HL-60 (cell line): ENCODE measurements around the gene EPB41L3.

Source experiments
- DNase-seq, 2 experiments: peaks; one replicate each; pipeline ENCODE4 v3.0.0-alpha.2; 2010 to 2020; ENCODE audit warnings: low read depth in 1 of 2, low spot score in 1 of 2
- H3K27ac ChIP-seq: fragments of 250-450 bp; sonication (Bioruptor Pico); replicated peaks from 2 replicates; pipeline ENCODE4 v1.5.1; 2020; ENCODE audit warnings: mild to moderate bottlenecking, moderate library complexity
- H3K27me3 ChIP-seq: fragments of 250-450 bp; sonication (Bioruptor Pico); 2 replicates; pipeline ENCODE4 v1.5.1; 2021; ENCODE audit warnings: mild to moderate bottlenecking, moderate library complexity; ENCODE audit not compliant: insufficient read depth, poor library complexity, severe bottlenecking
- H3K4me3 ChIP-seq: replicated peaks from 2 replicates; pipeline ENCODE4 v1.5.1; 2011; ENCODE audit warnings: mild to moderate bottlenecking, control low read depth, low read length; ENCODE audit not compliant: insufficient read depth
- CTCF ChIP-seq: IDR thresholded peaks from one replicate; pipeline ENCODE4 v1.5.1; 2011; ENCODE audit warnings: low read length, control low read depth, inconsistent platforms; ENCODE audit not compliant: insufficient read depth
- GABPA ChIP-seq: IDR thresholded peaks from 2 replicates; pipeline ENCODE4 v1.6.1; 2012; ENCODE audit warnings: low read depth
- POLR2AphosphoS5 ChIP-seq: IDR thresholded peaks from 2 replicates; pipeline ENCODE4 v1.6.1; 2012; ENCODE audit warnings: low read depth
- REST ChIP-seq: IDR thresholded peaks from 2 replicates; pipeline ENCODE4 v1.6.1; 2012; ENCODE audit warnings: low read depth; ENCODE audit not compliant: insufficient replicate concordance
- SPI1 ChIP-seq: IDR thresholded peaks from 2 replicates; pipeline ENCODE4 v1.6.1; 2012; ENCODE audit warnings: low read depth, mild to moderate bottlenecking, borderline replicate concordance

The EPB41L3 gene

GRCh38 chr18:5498452-5498851 lies 45.3 kb downstream of the EPB41L3 start:
- H3K4me3 ChIP-seq = no peak overlapping the region
- H3K27ac ChIP-seq = no peak overlapping the region
- no peak for DNase-seq
- no peaks in the 10 kb centered on the region for H3K27me3 ChIP-seq
- TF ChIP-seq CTCF = no peak
- no peak for TF ChIP-seq GABPA
- no peak for TF ChIP-seq REST
- TF ChIP-seq SPI1 = no peak
- no peak for TF ChIP-seq POLR2AphosphoS5

DNA sequence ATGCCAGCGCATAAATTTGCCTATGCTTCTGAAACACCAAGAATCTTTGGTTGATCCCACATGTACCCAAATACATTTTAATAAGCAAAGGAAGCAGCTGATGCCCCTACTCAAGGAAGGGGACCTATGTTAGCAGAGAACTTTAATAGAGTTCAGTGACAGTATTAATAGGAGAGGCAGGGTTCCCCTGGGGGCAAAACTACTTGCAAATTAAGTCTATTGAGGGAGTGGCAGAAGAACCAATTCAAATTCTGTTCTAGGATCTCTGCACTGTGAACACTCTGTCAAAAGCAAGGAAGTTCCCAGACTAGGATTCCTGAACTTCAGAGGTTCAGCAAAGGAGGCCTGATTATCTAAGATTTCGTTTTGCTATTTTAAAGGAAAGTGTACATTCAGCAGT lies 47.5 kb downstream of the EPB41L3 start:
- H3K27me3 ChIP-seq = no peaks in the 10 kb centered on the region
- no peak for DNase-seq
- TF ChIP-seq CTCF (no peak), REST (no peak), GABPA (no peak), POLR2AphosphoS5 (no peak), SPI1 (no peak)
- no peak overlapping the region for H3K27ac ChIP-seq
- H3K4me3 ChIP-seq = no peak overlapping the region

DNA sequence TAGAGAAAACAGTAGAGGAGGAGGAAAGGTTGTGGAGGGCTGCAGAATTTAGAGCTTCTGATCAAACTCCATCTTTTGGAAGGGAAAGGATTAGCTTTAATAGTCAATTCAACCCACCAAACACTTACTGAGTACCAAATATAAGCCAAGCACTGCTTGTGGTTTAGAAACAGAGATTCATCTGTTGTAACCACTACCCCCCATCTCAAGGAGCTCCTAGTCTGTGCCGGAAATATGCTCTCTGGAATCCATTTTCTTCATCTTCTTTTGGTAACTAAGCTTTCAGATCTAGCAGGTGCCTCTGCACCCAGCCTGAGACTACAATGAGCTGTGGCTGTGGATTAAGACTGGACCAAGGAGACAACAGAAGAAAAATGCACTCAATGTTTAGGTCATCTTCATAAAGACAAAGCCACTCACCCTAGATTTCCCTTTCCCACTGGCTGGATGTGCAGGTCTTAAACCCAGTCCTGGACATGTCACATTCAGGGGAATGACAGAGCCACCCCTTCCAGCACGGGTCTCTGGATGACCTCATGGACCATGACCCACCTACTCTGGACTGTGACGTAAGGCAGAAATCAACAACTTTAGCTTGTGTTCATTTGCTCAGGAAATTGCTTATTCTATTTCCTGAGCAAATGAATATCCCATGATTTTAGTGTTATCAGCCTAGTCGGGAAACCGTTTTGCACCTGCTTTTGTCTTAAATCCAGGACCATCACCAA lies 52.9 kb downstream of the EPB41L3 start:
- DNase-seq = no peak
- no peak for TF ChIP-seq REST
- no peaks in the 10 kb centered on the region for H3K27me3 ChIP-seq
- no peak overlapping the region for H3K27ac ChIP-seq
- H3K4me3 ChIP-seq = no peak overlapping the region
